CD14-positive monocyte (primary cell): ENCODE data around the gene POGZ. TPM values are rescaled to one million over a fixed set of nuclear protein-coding genes. Genes with fewer than 3 reads are reported as not detected.

ENCODE experiments used
- DNase-seq, 3 donors: peaks; one replicate each; pipeline ENCODE4 v3.0.0-alpha.2; 2011 to 2022
- H2AFZ ChIP-seq: 2 replicates; pipeline ENCODE4 v1.6.0; 2012; ENCODE audit warnings: mild to moderate bottlenecking, low read depth, low read length, inconsistent platforms; ENCODE audit not compliant: insufficient read depth, poor library complexity, severe bottlenecking
- H3K27ac ChIP-seq, 2 donors: 1 replicate in 1 of 2; 2 replicates in 1 of 2; pipeline ENCODE4 v1.5.1; 2012 to 2013; ENCODE audit warnings: low read length in 2 of 2, control low read depth in 1 of 2, inconsistent platforms in 1 of 2, low read depth in 1 of 2, mild to moderate bottlenecking in 1 of 2
- H3K27me3 ChIP-seq, 2 donors: one replicate each; pipeline versions ENCODE4 v1.6.0 to v1.6.1; 2011 to 2013; ENCODE audit warnings: low read length in 2 of 2; ENCODE audit not compliant: control insufficient read depth in 2 of 2, insufficient read depth in 2 of 2
- H3K36me3 ChIP-seq, 2 donors: replicated peaks in 1 of 2; 1 replicate in 1 of 2; 2 replicates in 1 of 2; pipeline versions ENCODE4 v1.5.1 to v1.6.1; 2012 to 2013; ENCODE audit warnings: low read length in 2 of 2, control low read depth in 1 of 2, inconsistent platforms in 1 of 2, mild to moderate bottlenecking in 1 of 2; ENCODE audit not compliant: insufficient read depth in 2 of 2, control insufficient read depth in 1 of 2
- H3K4me1 ChIP-seq, 2 donors: 1 replicate in 1 of 2; 2 replicates in 1 of 2; pipeline versions ENCODE4 v1.5.1 to v1.6.1; 2012 to 2013; ENCODE audit warnings: low read length in 2 of 2, control low read depth in 1 of 2, inconsistent platforms in 1 of 2, mild to moderate bottlenecking in 1 of 2, moderate library complexity in 1 of 2; ENCODE audit not compliant: insufficient read depth in 2 of 2, control insufficient read depth in 1 of 2
- H3K4me2 ChIP-seq: replicated peaks from 2 replicates; pipeline ENCODE3; 2012; ENCODE audit warnings: low read length, moderate library complexity, mild to moderate bottlenecking; ENCODE audit not compliant: poor library complexity, severe bottlenecking; ENCODE audit errors: extremely low read depth
- H3K4me3 ChIP-seq, 3 experiments: fragments of 200-600 bp in 1 of 3; sonication (generic) in 1 of 3; replicated peaks in 1 of 3; 1 replicate in 2 of 3; 2 replicates in 1 of 3; pipeline ENCODE4 v1.5.1; 2011 to 2013; ENCODE audit warnings: low read length in 3 of 3, mild to moderate bottlenecking in 3 of 3, control low read depth in 2 of 3, low read depth in 2 of 3, inconsistent platforms in 1 of 3, moderate library complexity in 1 of 3
- H3K79me2 ChIP-seq: 2 replicates; pipeline ENCODE4 v1.6.0; 2012; ENCODE audit warnings: mild to moderate bottlenecking, control low read depth, inconsistent platforms, low read length, moderate library complexity; ENCODE audit not compliant: insufficient read depth
- H3K9ac ChIP-seq: 2 replicates; pipeline ENCODE4 v1.6.0; 2017; ENCODE audit warnings: low read length, mild to moderate bottlenecking; ENCODE audit not compliant: insufficient read depth, poor library complexity, severe bottlenecking
- H3K9me3 ChIP-seq, 2 donors: replicated peaks in 1 of 2; 1 replicate in 1 of 2; 2 replicates in 1 of 2; pipeline versions ENCODE4 v1.5.1 to v1.6.1; 2012 to 2013; ENCODE audit warnings: low read length in 2 of 2, control low read depth in 1 of 2; ENCODE audit not compliant: control insufficient read depth in 1 of 2, insufficient read depth in 1 of 2
- H4K20me1 ChIP-seq: 2 replicates; pipeline ENCODE4 v1.6.0; 2012; ENCODE audit warnings: mild to moderate bottlenecking, low read length, control low read depth, moderate library complexity; ENCODE audit not compliant: insufficient read depth
- H3K27ac Mint-ChIP-seq, 7 donors: one replicate each; pipeline ENCODE4 v1.8.0; 2020; ENCODE audit warnings: mild to moderate bottlenecking in 7 of 7, mixed read lengths in 7 of 7, moderate library complexity in 6 of 7, inconsistent platforms in 2 of 7
- H3K27me3 Mint-ChIP-seq, 3 donors: one replicate each; pipeline ENCODE4 v1.8.0; 2021 to 2022; ENCODE audit warnings: low read depth in 3 of 3, mild to moderate bottlenecking in 3 of 3, mixed read lengths in 3 of 3, moderate library complexity in 3 of 3, inconsistent platforms in 1 of 3
- H3K36me3 Mint-ChIP-seq, 2 donors: one replicate each; pipeline ENCODE4 v1.8.0; 2020; ENCODE audit warnings: mixed read lengths in 2 of 2, inconsistent platforms in 1 of 2, mild to moderate bottlenecking in 1 of 2
- H3K4me1 Mint-ChIP-seq: one replicate; pipeline ENCODE4 v1.8.0; 2020; ENCODE audit warnings: mild to moderate bottlenecking, mixed read lengths
- H3K4me3 Mint-ChIP-seq, 2 donors: one replicate each; pipeline ENCODE4 v1.8.0; 2020; ENCODE audit warnings: mild to moderate bottlenecking in 2 of 2, mixed read lengths in 2 of 2, moderate library complexity in 1 of 2
- H3K9me3 Mint-ChIP-seq, 7 donors: one replicate each; pipeline ENCODE4 v1.8.0; 2020 to 2022; ENCODE audit warnings: mixed read lengths in 7 of 7, mild to moderate bottlenecking in 6 of 7, moderate library complexity in 6 of 7, inconsistent platforms in 2 of 7
- CTCF ChIP-seq: fragments of 200-600 bp; IDR thresholded peaks from one replicate; pipeline ENCODE4 v1.8.0; 2022; ENCODE audit warnings: antibody characterized with exemption, mild to moderate bottlenecking
- WGBS: methylation state at CpG from one replicate; pipeline ENCODE4 v1.1.5; 2013; ENCODE audit warnings: missing lambda C conversion rate; ENCODE audit not compliant: insufficient coverage; 5-methylcytosine and 5-hydroxymethylcytosine counted together
- intact Hi-C, 2 donors: fragments of 100-400 bp; cut with micrococcal nuclease; formaldehyde crosslinking; loops; one replicate each; pipeline versions ENCODE4 v1.15.0 to v1.15.1; 2023
- polyA plus RNA-seq, 3 donors: library from polyadenylated mRNA; depleted of rRNA in 1 of 3; unstranded in 2 of 3; stranded (reverse) in 1 of 3; fragments of 300-500 nt in 2 of 3; fragments of >200 nt in 1 of 3; fragmentation: Illumina TruSeq in 2 of 3; gene quantifications; 1 replicate in 2 of 3; 2 replicates in 1 of 3; pipeline ENCODE4 v1.2.3, GENCODE V29; 2012 to 2021

The POGZ gene
- polyA plus RNA-seq, 3 donors, result 0.75 to 41.7 (median 1.8) TPM

GRCh38 chr1:151478140-151478812 lies 19.0 kb upstream of the POGZ start:
- H2AFZ ChIP-seq, result no peak overlapping the region
- Mint-ChIP-seq H3K9me3 (peaks cover 0 to 17% (median 14%) of the 10 kb centered on the region in 7 donors), H3K4me1 (peaks cover 3% of the 10 kb centered on the region), H3K36me3 (no peaks in the 10 kb centered on the region), H3K27me3 (peaks cover 4 to 8% (median 7%) of the 10 kb centered on the region in 3 donors), H3K27ac (peak overlapping the region in 1 of 7 donors; percentile 58), H3K4me3 (no peak overlapping the region)
- H3K4me1 ChIP-seq, result no peaks in the 10 kb centered on the region
- H4K20me1 ChIP-seq, result no peaks in the 10 kb centered on the region
- peaks cover 4 to 12% of the 10 kb centered on the region in 2 donors for H3K9me3 ChIP-seq
- TF ChIP-seq CTCF, result no peak
- no peak overlapping the region for H3K4me3 ChIP-seq
- WGBS, result no CpG with 5 or more reads among the region's 1 CpG
- no peak for DNase-seq
- H3K27me3 ChIP-seq, result no peaks in the 10 kb centered on the region
- H3K27ac ChIP-seq, result no peak overlapping the region
- no peak overlapping the region for H3K4me2 ChIP-seq
- no peaks in the 10 kb centered on the region for H3K79me2 ChIP-seq
- H3K9ac ChIP-seq, result no peak overlapping the region
- no peaks in the 10 kb centered on the region for H3K36me3 ChIP-seq
- intact Hi-C loops, result no loop called here

- Histone ChIP-seq H3K27me3 (no peaks in the 10 kb centered on the region), H4K20me1 (no peaks in the 10 kb centered on the region), H3K4me1 (peaks cover 3 to 9% of the 10 kb centered on the region in 2 donors), H3K79me2 (no peaks in the 10 kb centered on the region), H3K9me3 (peaks cover 3 to 8% of the 10 kb centered on the region in 2 donors), H2AFZ (no peak overlapping the region), H3K4me3 (no peak overlapping the region), H3K9ac (no peak overlapping the region), H3K27ac (no peak overlapping the region), H3K36me3 (no peaks in the 10 kb centered on the region), H3K4me2 (no peak overlapping the region)
- WGBS, result no CpG with 5 or more reads among the region's 3 CpGs
- no peak for TF ChIP-seq CTCF
- no peaks in the 10 kb centered on the region for H3K36me3 Mint-ChIP-seq
- H3K4me3 Mint-ChIP-seq, result no peak overlapping the region
- no peak for DNase-seq
- H3K4me1 Mint-ChIP-seq, result peaks cover 11% of the 10 kb centered on the region
- no peak overlapping the region for H3K27ac Mint-ChIP-seq
- H3K27me3 Mint-ChIP-seq, result peaks cover 0 to 7% (median 6%) of the 10 kb centered on the region in 3 donors
- peaks cover 0 to 13% (median 8%) of the 10 kb centered on the region in 7 donors for H3K9me3 Mint-ChIP-seq
- intact Hi-C loops, result no loop called here
These were observed 17.8 kb upstream of the POGZ start for GRCh38 chr1:151477066-151477465.
